H1 (cell line): Measurements from ENCODE around the gene CHRDL1. TPM values are rescaled to one million over a fixed set of nuclear protein-coding genes. Genes with fewer than 3 reads are reported as not detected.

Source experiments
- CTCF ChIA-PET: fragments of 300-600 bp; sonication (Branson Sonifier 250); formaldehyde crosslinking; loops from one replicate; lab custom pipeline; 2021; ENCODE audit not compliant: partially characterized antibody; lab: Charles Lee
- POLR2A ChIA-PET: fragments of 300-600 bp; sonication (Branson Sonifier 250); formaldehyde crosslinking; loops from one replicate; lab custom pipeline; 2021; ENCODE audit warnings: inconsistent platforms; ENCODE audit not compliant: partially characterized antibody; lab: Charles Lee
- DNase-seq, 2 experiments: peaks; one replicate each; pipeline versions ENCODE4 v3.0.0 to v3.0.0-alpha.2; 2010 to 2022; ENCODE audit warnings: low spot score in 2 of 2, low read depth in 1 of 2, mixed read lengths in 1 of 2
- FAIRE-seq: peaks from 2 replicates; lab custom pipeline; 2011; peaks lifted over from hg19 to GRCh38; lab: Jason Lieb, UNC
- H2AFZ ChIP-seq: 2 replicates; pipeline ENCODE4 v1.8.1; 2012; ENCODE audit warnings: low read length, inconsistent platforms
- H2AK5ac ChIP-seq: 2 replicates; pipeline ENCODE4 v1.6.1; 2013; ENCODE audit warnings: low read depth, low read length
- H2BK120ac ChIP-seq: replicated peaks from 2 replicates; pipeline ENCODE3; 2013; ENCODE audit warnings: low read depth, low read length, inconsistent platforms
- H2BK12ac ChIP-seq: 2 replicates; pipeline ENCODE4 v1.6.1; 2013; ENCODE audit warnings: low read depth, low read length
- H2BK15ac ChIP-seq: 2 replicates; pipeline ENCODE4 v1.6.1; 2013; ENCODE audit warnings: low read length
- H2BK20ac ChIP-seq: 2 replicates; pipeline ENCODE4 v1.6.1; 2013; ENCODE audit warnings: low read length
- H2BK5ac ChIP-seq: 2 replicates; pipeline ENCODE4 v1.6.1; 2013; ENCODE audit warnings: low read depth, low read length
- H3K14ac ChIP-seq: 2 replicates; pipeline ENCODE4 v1.6.1; 2013; ENCODE audit warnings: inconsistent platforms; ENCODE audit not compliant: insufficient read length
- H3K18ac ChIP-seq: 2 replicates; pipeline ENCODE4 v1.6.1; 2013; ENCODE audit warnings: low read length; ENCODE audit errors: extremely low read depth
- H3K23ac ChIP-seq: 2 replicates; pipeline ENCODE4 v1.6.1; 2013; ENCODE audit warnings: inconsistent platforms; ENCODE audit not compliant: insufficient read length
- H3K23me2 ChIP-seq: 2 replicates; pipeline ENCODE4 v1.6.1; 2013; ENCODE audit warnings: low read depth, low read length
- H3K27ac ChIP-seq: 2 replicates; pipeline ENCODE4 v1.6.1; 2011; ENCODE audit warnings: low read depth, low read length, inconsistent platforms
- H3K27me3 ChIP-seq, 4 experiments: replicated peaks in 1 of 4; 1 replicate in 1 of 4; 2 replicates in 3 of 4; pipeline versions ENCODE4 v1.6.1 to v1.8.1; 2011 to 2013; ENCODE audit warnings: low read length in 3 of 4, mild to moderate bottlenecking in 3 of 4, inconsistent platforms in 2 of 4, mixed read lengths in 2 of 4, moderate library complexity in 1 of 4; ENCODE audit not compliant: control insufficient read depth in 3 of 4, insufficient read depth in 3 of 4; ENCODE audit errors: extremely low read depth in 1 of 4
- H3K36me3 ChIP-seq, 4 experiments: 2 replicates each; pipeline versions ENCODE4 v1.6.1 to v1.8.1; 2011 to 2013; ENCODE audit warnings: mild to moderate bottlenecking in 4 of 4, low read length in 3 of 4, moderate library complexity in 2 of 4, control low read depth in 1 of 4, inconsistent platforms in 1 of 4; ENCODE audit not compliant: insufficient read depth in 4 of 4, control insufficient read depth in 2 of 4
- H3K4ac ChIP-seq: replicated peaks from 2 replicates; pipeline ENCODE3; 2013; ENCODE audit warnings: low read length, low read depth, mixed read lengths, inconsistent platforms; ENCODE audit not compliant: insufficient read length
- H3K4me1 ChIP-seq, 4 experiments: replicated peaks in 1 of 4; 1 replicate in 1 of 4; 2 replicates in 3 of 4; pipeline versions ENCODE4 v1.6.1 to v1.8.1; 2011 to 2013; ENCODE audit warnings: low read length in 3 of 4, inconsistent platforms in 2 of 4, mixed read lengths in 1 of 4; ENCODE audit not compliant: insufficient read depth in 4 of 4, control insufficient read depth in 3 of 4
- H3K4me2 ChIP-seq, 2 experiments: 2 replicates each; pipeline versions ENCODE4 v1.6.1 to v1.8.1; 2011 to 2013; ENCODE audit warnings: low read depth in 2 of 2, low read length in 2 of 2, control low read depth in 1 of 2, inconsistent platforms in 1 of 2, mild to moderate bottlenecking in 1 of 2; ENCODE audit not compliant: insufficient read depth in 1 of 2
- H3K4me3 ChIP-seq, 4 experiments: fragments of 200-600, 300-600 bp in 1 of 4; sonication (generic), shearing (Covaris generic), sonication (Bioruptor Twin) in 1 of 4; 2 replicates each; pipeline versions ENCODE4 v1.5.1 to v1.8.1; 2011 to 2016; ENCODE audit warnings: low read length in 4 of 4, low read depth in 3 of 4, control low read depth in 2 of 4, inconsistent platforms in 2 of 4, mild to moderate bottlenecking in 2 of 4, mixed read lengths in 1 of 4, moderate library complexity in 1 of 4; ENCODE audit not compliant: insufficient read depth in 2 of 4; ENCODE audit errors: extremely low read depth in 1 of 4
- H3K56ac ChIP-seq: replicated peaks from 2 replicates; pipeline ENCODE3; 2013; ENCODE audit warnings: low read depth, mild to moderate bottlenecking, mixed read lengths, low read length, inconsistent platforms; ENCODE audit not compliant: insufficient read length
- H3K79me1 ChIP-seq: 2 replicates; pipeline ENCODE4 v1.6.1; 2013; ENCODE audit warnings: low read depth, low read length, control low read depth
- H3K79me2 ChIP-seq, 2 experiments: 2 replicates each; pipeline versions ENCODE4 v1.6.1 to v1.8.1; 2012 to 2013; ENCODE audit warnings: low read length in 2 of 2, mild to moderate bottlenecking in 2 of 2, inconsistent platforms in 1 of 2; ENCODE audit not compliant: insufficient read depth in 2 of 2, control insufficient read depth in 1 of 2
- H3K9ac ChIP-seq, 4 experiments: replicated peaks in 1 of 4; 1 replicate in 1 of 4; 2 replicates in 3 of 4; pipeline versions ENCODE4 v1.6.1 to v1.8.1; 2011 to 2013; ENCODE audit warnings: low read depth in 3 of 4, low read length in 3 of 4, control low read depth in 2 of 4, mild to moderate bottlenecking in 2 of 4, moderate library complexity in 2 of 4, inconsistent platforms in 1 of 4; ENCODE audit errors: extremely low read depth in 1 of 4
- H3K9me3 ChIP-seq, 2 experiments: 2 replicates each; pipeline versions ENCODE4 v1.6.1 to v1.8.1; 2012 to 2013; ENCODE audit warnings: mild to moderate bottlenecking in 2 of 2, moderate library complexity in 2 of 2, control low read depth in 1 of 2, inconsistent platforms in 1 of 2, low read depth in 1 of 2, low read length in 1 of 2, mixed read lengths in 1 of 2; ENCODE audit not compliant: insufficient read depth in 2 of 2
- H4K20me1 ChIP-seq, 2 experiments: replicated peaks in 1 of 2; 2 replicates each; pipeline versions ENCODE3 to v1.8.1; 2011 to 2013; ENCODE audit warnings: inconsistent platforms in 2 of 2, low read length in 2 of 2, mild to moderate bottlenecking in 1 of 2; ENCODE audit not compliant: insufficient read depth in 2 of 2, control insufficient read depth in 1 of 2
- H4K5ac ChIP-seq: 2 replicates; pipeline ENCODE4 v1.6.1; 2013; ENCODE audit warnings: low read length, low read depth, mixed read lengths, inconsistent platforms; ENCODE audit not compliant: insufficient read length
- H4K8ac ChIP-seq: 2 replicates; pipeline ENCODE4 v1.8.0; 2013; ENCODE audit warnings: mild to moderate bottlenecking, moderate library complexity, low read length, inconsistent platforms; ENCODE audit not compliant: insufficient read depth; ENCODE audit errors: extremely low read depth
- H4K91ac ChIP-seq: replicated peaks from 2 replicates; pipeline ENCODE3; 2013; ENCODE audit warnings: low read length, mixed read lengths, inconsistent platforms; ENCODE audit not compliant: insufficient read length
- BACH1 ChIP-seq: IDR thresholded peaks from 2 replicates; pipeline ENCODE4 v1.6.1; 2012; ENCODE audit warnings: low read length, improper control_type of control experiment
- EZH2 ChIP-seq: fragments of 200-600 bp; sonication (generic); IDR thresholded peaks from 2 replicates; pipeline ENCODE4 v1.7.1; 2012; ENCODE audit warnings: low read depth, mild to moderate bottlenecking, moderate library complexity, low read length, inconsistent platforms; ENCODE audit not compliant: severe bottlenecking
- JUND ChIP-seq: IDR thresholded peaks from 2 replicates; pipeline ENCODE4 v1.6.1; 2011; ENCODE audit warnings: mild to moderate bottlenecking, improper control_type of control experiment, low read length
- PHF8 ChIP-seq: fragments of 200-600 bp; sonication (generic); conservative IDR thresholded peaks from 2 replicates; pipeline ENCODE4 v1.7.1; 2012; ENCODE audit warnings: low read depth, mild to moderate bottlenecking, inconsistent platforms, low read length, moderate library complexity
- SP1 ChIP-seq: IDR thresholded peaks from 2 replicates; pipeline ENCODE4 v1.6.1; 2011; ENCODE audit warnings: low read depth, low read length
- TEAD4 ChIP-seq: IDR thresholded peaks from 2 replicates; pipeline ENCODE4 v1.6.1; 2012; ENCODE audit warnings: low read depth, low read length, inconsistent platforms, mixed read lengths
- WGBS, 2 experiments: shearing (Covaris generic) in 1 of 2; methylation state at CpG; one replicate each; pipeline versions ENCODE4 v1.1.6 to v1.1.7; 2013 to 2015; ENCODE audit warnings: low lambda C conversion rate in 2 of 2, mixed read lengths in 2 of 2, inconsistent platforms in 1 of 2, low coverage in 1 of 2, missing lambda C conversion rate in 1 of 2; ENCODE audit not compliant: insufficient replicate concordance in 2 of 2, insufficient coverage in 1 of 2, insufficient read length in 1 of 2; ENCODE audit errors: extremely low coverage in 1 of 2, missing lambda C conversion rate in 1 of 2; 5-methylcytosine and 5-hydroxymethylcytosine counted together
- polyA plus RNA-seq, 7 experiments: library from polyadenylated mRNA; depleted of rRNA in 3 of 7; stranded (reverse) in 5 of 7; unstranded in 2 of 7; fragments of >200 nt in 5 of 7; fragments of 200-250 nt in 2 of 7; gene quantifications; 1 replicate in 5 of 7; 2 replicates in 1 of 7; 4 replicates in 1 of 7; pipeline versions ENCODE4 v1.2.1 to v1.2.3, GENCODE V29; 2011 to 2013; ENCODE audit warnings: missing spikeins in 2 of 7, mixed read lengths in 2 of 7
- total RNA-seq: library from RNA; stranded (reverse); fragmentation: NEBNext Ultra II Directional; extraction: Animal tissue kit (Norgen Biotek cat#: 25700); gene quantifications from 2 replicates; pipeline ENCODE4 v1.2.1, GENCODE V29; 2021
- TF ChIP-seq, protein P1 (sequence below), 3 experiments: IDR thresholded peaks; 1 replicate in 2 of 3; 2 replicates in 1 of 3; pipeline versions ENCODE4 v1.5.1 to v1.6.1; 2011; ENCODE audit warnings: low read length in 3 of 3, mild to moderate bottlenecking in 3 of 3, inconsistent platforms in 2 of 3, low read depth in 1 of 3, moderate library complexity in 1 of 3; ENCODE audit not compliant: insufficient read depth in 1 of 3; ENCODE audit errors: control extremely low read depth in 1 of 3
- TF ChIP-seq, protein P2 (sequence below): IDR thresholded peaks from 2 replicates; pipeline ENCODE4 v1.6.1; 2012; ENCODE audit warnings: inconsistent platforms

The CHRDL1 gene
- total and polyA plus RNA-seq, 2 of the 8 experiments (the other 6 are each of a cell fraction or from before 2014, with no cell fraction given) = 5.6 to 15.6 TPM

- ChIA-PET POLR2A (interaction anchor here (1.5 kb wide), 1 partner anchor 9 kb away, joined by 6 read pairs; the partner anchor contains the start of gene CHRDL1), CTCF (no interaction called here)
- H4K5ac ChIP-seq = no peak overlapping the region
- H3K18ac ChIP-seq = no peak overlapping the region
- no peaks in the 10 kb centered on the region for H3K4me1 ChIP-seq
- H4K8ac ChIP-seq = no peak overlapping the region
- H3K56ac ChIP-seq = no peak overlapping the region
- DNase-seq = no peak
- no peak overlapping the region for H3K14ac ChIP-seq
- 86% methylated on average over 4 of the region's 4 CpGs; no CpG with 5 or more reads in 1 of the 2 experiments for WGBS, 2 experiments
- no peak overlapping the region for H2BK15ac ChIP-seq
- H3K23me2 ChIP-seq = no peaks in the 10 kb centered on the region
- H2BK12ac ChIP-seq = no peak overlapping the region
- no peak overlapping the region for H3K9ac ChIP-seq
- no peak overlapping the region for H3K27ac ChIP-seq
- no peak overlapping the region for H3K4me3 ChIP-seq
- no peaks in the 10 kb centered on the region for H3K79me2 ChIP-seq
- H2AFZ ChIP-seq = no peak overlapping the region
- no peak overlapping the region for H3K4ac ChIP-seq
- H2AK5ac ChIP-seq = no peak overlapping the region
- TF ChIP-seq, protein P1, sequence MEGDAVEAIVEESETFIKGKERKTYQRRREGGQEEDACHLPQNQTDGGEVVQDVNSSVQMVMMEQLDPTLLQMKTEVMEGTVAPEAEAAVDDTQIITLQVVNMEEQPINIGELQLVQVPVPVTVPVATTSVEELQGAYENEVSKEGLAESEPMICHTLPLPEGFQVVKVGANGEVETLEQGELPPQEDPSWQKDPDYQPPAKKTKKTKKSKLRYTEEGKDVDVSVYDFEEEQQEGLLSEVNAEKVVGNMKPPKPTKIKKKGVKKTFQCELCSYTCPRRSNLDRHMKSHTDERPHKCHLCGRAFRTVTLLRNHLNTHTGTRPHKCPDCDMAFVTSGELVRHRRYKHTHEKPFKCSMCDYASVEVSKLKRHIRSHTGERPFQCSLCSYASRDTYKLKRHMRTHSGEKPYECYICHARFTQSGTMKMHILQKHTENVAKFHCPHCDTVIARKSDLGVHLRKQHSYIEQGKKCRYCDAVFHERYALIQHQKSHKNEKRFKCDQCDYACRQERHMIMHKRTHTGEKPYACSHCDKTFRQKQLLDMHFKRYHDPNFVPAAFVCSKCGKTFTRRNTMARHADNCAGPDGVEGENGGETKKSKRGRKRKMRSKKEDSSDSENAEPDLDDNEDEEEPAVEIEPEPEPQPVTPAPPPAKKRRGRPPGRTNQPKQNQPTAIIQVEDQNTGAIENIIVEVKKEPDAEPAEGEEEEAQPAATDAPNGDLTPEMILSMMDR (IDR thresholded peaks at IDR 0.05; ENCODE audit: control extremely low read depth in 1 of 3, insufficient read depth in 1 of 3, low read depth in 1 of 3, low read length in 3 of 3) = no peak
- TF ChIP-seq TEAD4 (no peak), JUND (no peak), BACH1 (no peak), PHF8 (no peak), SP1 (no peak), EZH2 (no peak)
- TF ChIP-seq, protein P2, sequence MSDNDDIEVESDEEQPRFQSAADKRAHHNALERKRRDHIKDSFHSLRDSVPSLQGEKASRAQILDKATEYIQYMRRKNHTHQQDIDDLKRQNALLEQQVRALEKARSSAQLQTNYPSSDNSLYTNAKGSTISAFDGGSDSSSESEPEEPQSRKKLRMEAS = no peak
- H3K23ac ChIP-seq = no peak overlapping the region
- H2BK5ac ChIP-seq = no peak overlapping the region
- no peaks in the 10 kb centered on the region for H3K9me3 ChIP-seq
- H3K79me1 ChIP-seq = no peaks in the 10 kb centered on the region
- no peaks in the 10 kb centered on the region for H3K27me3 ChIP-seq
- no peak overlapping the region for H4K91ac ChIP-seq
- H3K36me3 ChIP-seq = no peaks in the 10 kb centered on the region
- H2BK20ac ChIP-seq = no peak overlapping the region
- H2BK120ac ChIP-seq = no peak overlapping the region
- FAIRE-seq = no peak
- no peaks in the 10 kb centered on the region for H4K20me1 ChIP-seq
- H3K4me2 ChIP-seq = no peak overlapping the region
Measured at GRCh38 chrX:110804446-110804845, 8.8 kb upstream of the CHRDL1 start.
